ENCODE results near the gene DTX3L.
"Not testable (repeated sequence)": the region's sequence is repeated elsewhere in the genome, so short reads cannot be mapped to it uniquely, and the experiment has no call there.

The DTX3L gene

GRCh38 chr3:122562923-122563716, 1.0 kb upstream of the DTX3L start:
- DNase-seq: no peak

GRCh38 chr3:122563717-122564025, 467 bp upstream of the DTX3L start:
- DNase-seq: no peak

GRCh38 chr3:122568131-122568530, 4.0 kb downstream of the DTX3L start:
- not testable (repeated sequence) for DNase-seq

- DNase-seq: no peak
These were observed 4.6 kb downstream of the DTX3L start for GRCh38 chr3:122568755-122569154.

DNA sequence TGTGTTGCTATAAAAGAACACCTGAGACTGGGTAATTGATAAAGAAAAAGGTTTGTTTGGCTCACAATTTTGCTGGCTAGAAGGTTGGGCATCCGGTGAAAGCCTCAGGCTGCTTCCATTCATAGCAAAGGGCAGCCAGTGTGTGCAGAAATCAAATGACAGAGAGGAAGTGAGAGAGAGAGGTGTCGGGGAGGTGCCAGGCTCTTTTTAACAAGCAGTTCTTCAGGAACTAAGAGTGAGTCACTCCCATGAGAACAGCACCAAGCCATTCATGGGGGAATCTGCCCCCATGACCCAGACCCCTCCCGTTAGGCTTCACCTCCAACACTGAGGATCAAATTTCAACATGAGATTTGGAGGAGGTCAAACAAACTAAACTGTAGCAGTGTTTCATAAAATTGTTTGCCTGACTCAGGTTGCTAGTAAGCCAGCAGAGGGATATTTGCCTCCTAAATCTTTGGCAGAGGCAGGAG, 8.8 kb downstream of the DTX3L start:
- DNase-seq: peak; percentile 14

DNA sequence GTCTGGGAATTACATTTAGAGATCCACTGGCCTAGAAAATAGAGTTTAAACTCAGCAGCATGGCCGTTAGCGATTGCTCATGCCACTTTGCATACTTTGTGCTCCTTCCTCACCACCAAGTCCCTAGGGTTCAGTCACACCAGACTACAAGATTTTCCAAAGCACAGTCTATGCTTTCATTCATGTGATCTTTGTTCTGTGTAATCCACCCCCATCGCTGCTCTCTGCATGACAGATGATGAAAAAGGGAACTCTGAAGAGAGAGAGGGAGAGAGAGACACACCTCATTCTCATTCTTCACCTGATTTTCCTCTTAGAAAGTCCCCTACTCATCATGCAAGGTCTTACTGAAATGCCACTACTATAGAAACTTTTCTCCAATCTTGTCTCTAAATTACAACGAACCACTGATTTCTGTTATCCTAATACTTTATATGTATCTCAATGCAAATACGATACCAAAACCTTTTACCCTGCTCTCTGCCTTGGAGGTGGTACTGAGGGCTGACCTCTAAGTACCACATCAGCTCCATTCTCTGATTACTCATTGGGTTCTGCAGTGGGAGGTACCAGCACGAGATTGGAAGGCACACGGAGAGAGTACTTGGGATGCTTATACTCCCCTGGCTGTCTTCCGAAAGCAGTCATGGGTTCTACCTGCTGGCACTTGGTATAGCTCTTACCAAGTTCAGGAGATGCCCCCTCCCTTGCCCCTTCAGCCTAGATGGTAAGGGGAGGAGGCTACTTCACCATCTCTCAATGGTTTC, 12.2 kb downstream of the DTX3L start:
- no peak for DNase-seq

GRCh38 chr3:122577409-122578031, 13.4 kb downstream of the DTX3L start, which contains the start of gene PARP15:
PARP15 (plus strand) TSS chr3:122577650; CDS start chr3:122577668, 18 bp downstream.
- no peak for DNase-seq

- no peak for DNase-seq
These were observed 14.1 kb downstream of the DTX3L start for GRCh38 chr3:122578069-122578740.

DNA sequence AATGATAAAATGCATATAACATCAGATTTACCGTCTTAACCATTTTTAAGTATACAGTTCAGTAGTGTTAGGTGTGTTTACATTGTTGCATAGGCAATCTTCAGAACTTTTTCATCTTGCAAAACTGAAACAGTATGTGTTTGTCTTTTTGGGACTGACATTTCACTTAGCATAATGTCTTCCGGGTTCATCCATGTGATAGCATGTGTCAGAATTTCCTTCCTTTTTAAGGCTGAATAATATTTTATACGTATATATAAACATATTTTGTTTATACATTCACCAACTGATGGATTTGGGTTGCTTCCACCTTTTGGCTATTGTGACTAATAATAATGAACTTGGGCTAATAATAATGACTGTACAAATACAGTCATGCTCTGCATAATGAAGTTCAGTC, 16.3 kb downstream of the DTX3L start:
- DNase-seq: no peak

GRCh38 chr3:122581622-122582021, 17.5 kb downstream of the DTX3L start:
- DNase-seq: no peak

DNA sequence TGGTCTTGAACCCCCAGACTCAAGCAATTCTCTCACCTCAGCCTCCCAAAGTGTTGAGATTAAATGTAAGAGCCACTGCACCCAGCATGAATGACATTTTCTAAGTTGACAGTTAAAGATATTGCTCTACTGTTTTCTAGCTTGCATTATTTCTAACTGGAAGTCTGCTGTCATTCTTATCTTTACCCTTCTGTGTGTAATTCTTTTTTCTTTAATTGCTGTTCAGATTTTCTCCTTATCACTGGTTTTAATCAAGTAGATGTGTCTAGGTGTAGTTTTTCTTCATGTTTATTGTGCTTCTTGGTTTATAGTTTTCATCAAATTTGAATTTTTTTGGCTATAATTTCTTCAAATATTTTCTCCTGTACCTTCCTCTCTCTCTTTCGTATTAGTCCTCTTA, 18.3 kb downstream of the DTX3L start:
- DNase-seq: no peak

DNA sequence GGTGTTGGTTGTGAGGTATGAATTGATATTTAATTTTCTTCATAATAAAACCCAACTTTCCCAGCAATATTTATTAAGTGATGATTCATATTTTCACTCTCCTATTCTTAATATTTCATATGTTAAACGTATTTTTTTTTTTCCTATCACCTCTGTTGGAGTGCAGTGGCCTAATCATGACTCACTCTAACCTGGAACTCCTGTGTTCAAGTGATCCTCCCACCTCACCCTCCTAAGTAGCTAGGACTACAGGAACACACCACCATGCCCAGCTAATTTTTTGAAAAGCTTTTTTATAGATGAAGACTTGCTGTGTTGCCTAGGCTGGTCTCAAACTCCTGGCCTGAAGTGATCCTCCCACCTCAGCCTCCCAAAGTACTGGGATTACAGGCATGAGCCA, 22.0 kb downstream of the DTX3L start:
- DNase-seq: no peak

DNA sequence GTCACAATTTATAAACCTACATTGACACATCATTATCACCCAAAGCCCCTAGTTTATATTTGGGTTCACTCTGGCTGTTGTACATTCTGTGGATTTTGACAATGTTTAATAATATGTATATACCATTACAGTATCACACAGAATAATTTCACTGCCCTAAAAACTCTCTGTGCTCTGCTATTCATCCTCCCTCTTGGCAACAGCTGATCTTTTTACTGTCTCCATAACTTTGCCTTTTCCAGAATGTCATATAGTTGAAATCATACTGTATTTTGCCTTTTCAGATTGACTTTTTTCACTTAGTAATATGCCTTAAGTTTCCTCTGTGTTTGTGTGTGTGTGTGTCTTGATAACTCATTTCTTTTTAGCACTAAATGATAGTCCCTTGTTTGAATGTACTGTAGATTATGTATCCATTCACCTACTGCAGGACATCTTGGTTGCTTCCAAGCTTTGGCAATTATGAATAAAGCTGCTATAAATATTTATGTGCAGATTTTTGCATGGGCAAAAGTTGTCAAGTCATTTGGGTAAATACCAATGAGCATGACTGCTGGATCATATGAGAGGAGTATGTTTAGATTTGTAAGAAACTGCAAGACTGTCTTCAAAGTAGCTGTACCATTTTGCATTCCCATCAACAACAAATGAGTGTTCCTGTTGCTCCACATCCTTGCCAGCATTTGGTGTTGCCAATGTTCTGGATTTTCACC, 22.8 kb downstream of the DTX3L start:
- no peak for DNase-seq

DNA sequence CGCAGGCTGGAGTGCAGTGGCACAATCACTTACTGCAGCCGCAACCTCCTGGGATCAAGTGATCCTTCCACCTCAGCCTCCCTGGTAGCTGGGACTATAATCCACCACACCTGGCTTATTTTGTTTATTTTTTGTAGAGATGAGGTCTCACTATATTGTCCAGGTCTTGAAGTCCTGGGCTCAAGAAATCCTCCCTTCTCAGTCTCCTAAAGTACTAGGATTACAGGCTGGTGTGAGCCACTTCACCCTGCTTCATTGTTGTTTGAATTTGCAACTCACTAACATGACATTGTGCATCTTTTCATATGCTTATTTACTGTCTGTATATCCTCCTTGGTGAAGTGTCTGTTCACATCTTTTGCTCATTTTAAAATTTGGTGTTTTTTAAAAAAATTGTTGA, 23.4 kb downstream of the DTX3L start:
- no peak for DNase-seq

DNA sequence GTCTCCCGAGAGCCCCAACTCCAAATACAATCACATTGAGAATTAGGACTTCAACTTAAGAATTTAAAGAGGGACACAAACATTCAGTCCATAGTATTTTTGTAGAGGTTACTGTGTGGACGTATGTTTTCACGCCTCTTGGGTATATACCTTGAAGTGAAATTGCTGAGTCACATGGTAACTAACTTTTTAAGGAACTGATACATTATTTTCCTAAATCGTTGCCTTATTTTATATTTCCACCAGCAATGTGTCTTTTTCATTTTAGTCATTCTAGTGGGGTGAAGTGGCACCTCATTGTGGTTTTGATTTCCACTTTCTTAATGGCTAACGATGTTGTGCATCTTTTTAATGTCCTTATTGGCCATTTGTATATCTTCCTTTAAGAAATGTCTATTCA, 25.2 kb downstream of the DTX3L start:
- no peak for DNase-seq

DNA sequence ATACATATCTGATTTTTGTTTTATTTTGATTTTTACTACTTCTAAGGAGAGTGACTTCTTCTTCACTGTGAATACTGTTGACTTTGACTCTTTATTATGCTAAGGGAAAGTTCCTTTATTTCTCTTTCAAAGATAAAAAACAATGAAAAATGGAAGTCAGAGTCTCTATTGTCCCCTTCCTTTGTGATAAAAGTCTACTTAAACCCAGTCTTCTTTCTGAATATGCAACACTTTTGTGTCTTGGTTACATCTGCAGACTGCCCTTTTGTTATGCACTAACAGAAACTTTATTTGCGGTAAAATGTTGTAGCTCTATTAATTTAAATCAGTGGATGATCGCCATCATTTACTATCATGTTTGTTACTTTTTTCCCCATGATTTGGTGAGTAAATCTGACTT, 26.5 kb downstream of the DTX3L start:
- DNase-seq: no peak

DNA sequence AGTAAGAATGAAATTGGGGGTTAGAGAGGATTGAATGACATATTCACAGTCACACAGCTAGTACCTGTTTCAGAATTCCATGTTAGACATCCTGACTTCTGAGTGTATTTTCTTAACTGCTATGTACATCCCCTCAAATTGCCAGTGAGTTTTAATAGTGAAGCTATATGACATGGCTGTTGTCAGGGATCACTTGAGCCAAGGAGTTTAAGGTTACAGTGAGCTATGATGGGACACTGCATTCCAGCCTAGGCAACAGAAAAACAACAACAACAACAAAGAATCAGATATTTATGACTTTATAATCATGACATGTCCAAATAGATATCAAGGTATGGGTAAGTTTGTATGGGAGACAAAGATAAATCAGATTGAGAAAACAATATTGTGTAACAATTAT, 29.9 kb downstream of the DTX3L start:
- DNase-seq: no peak

DNA sequence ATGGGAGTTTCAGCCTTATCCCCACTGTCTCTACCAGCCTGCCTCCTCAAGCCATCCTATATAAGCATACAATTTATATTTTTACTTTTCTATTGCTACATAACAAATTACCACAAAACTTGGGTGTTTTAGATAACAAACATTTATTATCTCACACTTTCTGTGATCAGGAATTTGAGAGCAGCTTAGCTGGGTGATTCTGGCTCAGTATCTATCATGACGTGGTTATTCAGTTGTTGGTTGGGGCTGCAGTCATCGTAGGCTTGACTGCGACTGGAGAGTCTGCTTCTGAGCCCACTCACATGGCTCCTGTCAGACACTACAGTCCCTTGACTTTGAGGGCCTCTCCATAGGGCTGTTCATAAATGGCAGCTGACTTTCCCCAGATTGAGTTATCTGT, 34.0 kb downstream of the DTX3L start:
- DNase-seq: no peak

- DNase-seq: no peak
These were observed 34.4 kb downstream of the DTX3L start for GRCh38 chr3:122598556-122598955.

- no peak for DNase-seq
These were observed 38.0 kb downstream of the DTX3L start for GRCh38 chr3:122602011-122602710.

- DNase-seq: no peak
These were observed 38.9 kb downstream of the DTX3L start for GRCh38 chr3:122603056-122603455.

- no peak for DNase-seq
These were observed 42.2 kb downstream of the DTX3L start for GRCh38 chr3:122606330-122606729.

Data from NK-92 treated with Interleukin-12 subunit alpha and Interleukin-12 subunit beta, amount 100 ng/mL, for 24 hours (cell line).